SIG-M5 treated with dmso at 0.1 percent for 504 hours (cell line): ENCODE measurements around the gene RBBP8.

ENCODE experiments used
- DNase-seq: peaks from one replicate; lab custom pipeline; 2025; ENCODE audit not compliant: unreplicated experiment; lab: John Stamatoyannopoulos, UW

RBBP8 gene

GRCh38 chr18:22988208-22988607, 55.1 kb downstream of the RBBP8 start:
- DNase-seq, result no peak

GRCh38 chr18:22998344-22998743, 65.2 kb downstream of the RBBP8 start:
- no peak for DNase-seq

- no peak for DNase-seq
These were observed 66.1 kb downstream of the RBBP8 start for GRCh38 chr18:22999212-22999611.

GRCh38 chr18:22999647-23000046, 66.5 kb downstream of the RBBP8 start:
- no peak for DNase-seq

- no peak for DNase-seq
These were observed 70.2 kb downstream of the RBBP8 start for GRCh38 chr18:23003289-23003688.

GRCh38 chr18:23012249-23012648, 79.1 kb downstream of the RBBP8 start:
- no peak for DNase-seq

- no peak for DNase-seq
These were observed 87.6 kb downstream of the RBBP8 start for GRCh38 chr18:23020555-23021294.

- DNase-seq, result no peak
These were observed 88.5 kb downstream of the RBBP8 start for GRCh38 chr18:23021623-23022022.

- DNase-seq, result no peak
These were observed 99.0 kb downstream of the RBBP8 start for GRCh38 chr18:23032030-23032582.

- no peak for DNase-seq
These were observed 99.9 kb downstream of the RBBP8 start for GRCh38 chr18:23033056-23033455.

GRCh38 chr18:23036660-23037201, 103.6 kb downstream of the RBBP8 start:
- DNase-seq, result no peak

GRCh38 chr18:23037646-23038045, 104.5 kb downstream of the RBBP8 start:
- no peak for DNase-seq

- DNase-seq, result no peak
These were observed 105.6 kb downstream of the RBBP8 start for GRCh38 chr18:23038712-23039111.

- no peak for DNase-seq
These were observed 109.0 kb downstream of the RBBP8 start for GRCh38 chr18:23042133-23042532.

- DNase-seq, result no peak
These were observed 110.8 kb downstream of the RBBP8 start for GRCh38 chr18:23043803-23044376.

- DNase-seq, result no peak
These were observed 116.7 kb downstream of the RBBP8 start for GRCh38 chr18:23049698-23050373.

GRCh38 chr18:23053776-23054457, 120.8 kb downstream of the RBBP8 start:
- peak; percentile 11 for DNase-seq

GRCh38 chr18:23054553-23054952, 121.4 kb downstream of the RBBP8 start:
- DNase-seq, result no peak

GRCh38 chr18:23056315-23056714, 123.2 kb downstream of the RBBP8 start:
- DNase-seq, result no peak

- DNase-seq, result no peak
These were observed 124.0 kb downstream of the RBBP8 start for GRCh38 chr18:23057096-23057495.

- DNase-seq, result no peak
These were observed 125.8 kb downstream of the RBBP8 start for GRCh38 chr18:23058746-23059415.
